Esophagus muscularis mucosa (tissue), 4 donors: ENCODE data around the gene PTCD1. TPM values are rescaled to one million over a fixed set of nuclear protein-coding genes. Genes with fewer than 3 reads are reported as not detected.

Source experiments
- DNase-seq: peaks from one replicate; pipeline ENCODE4 v3.0.0-alpha.2; 2017; ENCODE audit errors: extremely low spot score
- H3K27ac ChIP-seq, 4 donors: fragments of 200-600 bp; sonication (generic); replicated peaks in 1 of 4; 1 replicate in 3 of 4; 2 replicates in 1 of 4; pipeline ENCODE4 v1.5.1; 2016 to 2019; ENCODE audit warnings: mild to moderate bottlenecking in 1 of 4
- H3K27me3 ChIP-seq, 4 donors: fragments of 200-600 bp; sonication (generic); one replicate each; pipeline versions ENCODE4 v1.5.1 to v1.6.0; 2016 to 2019
- H3K36me3 ChIP-seq, 4 donors: fragments of 200-600 bp; sonication (generic); one replicate each; pipeline ENCODE4 v1.5.1; 2016 to 2019
- H3K4me1 ChIP-seq, 4 donors: fragments of 200-600 bp; sonication (generic); one replicate each; pipeline ENCODE4 v1.5.1; 2016 to 2019
- H3K4me3 ChIP-seq, 4 donors: fragments of 200-600 bp; sonication (generic); 1 replicate in 2 of 4; 2 replicates in 2 of 4; pipeline ENCODE4 v1.5.1; 2016 to 2019; ENCODE audit warnings: mild to moderate bottlenecking in 4 of 4, moderate library complexity in 1 of 4
- H3K9me3 ChIP-seq, 4 donors: fragments of 200-600 bp; sonication (generic); 1 replicate in 3 of 4; 2 replicates in 1 of 4; pipeline ENCODE4 v1.5.1; 2016 to 2019
- EP300 ChIP-seq: sonication (generic); formaldehyde crosslinking; IDR thresholded peaks from one replicate; pipeline ENCODE4 v1.6.1; 2017; ENCODE audit warnings: antibody characterized with exemption
- POLR2A ChIP-seq: fragments of 450-650 bp; IDR thresholded peaks from one replicate; pipeline ENCODE4 v1.6.1; 2017; ENCODE audit warnings: antibody characterized with exemption, moderate library complexity, mild to moderate bottlenecking, low read depth
- POLR2AphosphoS5 ChIP-seq, 2 donors: sonication (generic); formaldehyde crosslinking; IDR thresholded peaks; one replicate each; pipeline ENCODE4 v1.6.1; 2017; ENCODE audit warnings: antibody characterized with exemption in 2 of 2
- WGBS: methylation state at CpG from one replicate; pipeline ENCODE4 v1.1.5; 2018; 5-methylcytosine and 5-hydroxymethylcytosine counted together
- intact Hi-C: fragments of 100-400 bp; cut with DNase I; formaldehyde crosslinking; loops from one replicate; pipeline ENCODE4 v1.15.1; 2023
- total RNA-seq, 4 donors: library from RNA; depleted of rRNA; stranded (reverse); fragments of >200 nt; gene quantifications; one replicate each; pipeline versions ENCODE4 v1.1.0 to v1.2.1, GENCODE V29; 2016
- TF ChIP-seq, protein P1 (sequence below), 3 experiments: fragments of 200-600 bp in 2 of 3; fragments of 450-650 bp in 1 of 3; sonication (generic) in 2 of 3; IDR thresholded peaks; one replicate each; pipeline ENCODE4 v1.5.1; 2017 to 2019; ENCODE audit warnings: antibody characterized with exemption in 3 of 3, mild to moderate bottlenecking in 2 of 3, moderate library complexity in 1 of 3

PTCD1 gene
- total RNA-seq, 4 donors from 2014 or later, result 5.3 to 10.2 (median 7.6) TPM

DNA sequence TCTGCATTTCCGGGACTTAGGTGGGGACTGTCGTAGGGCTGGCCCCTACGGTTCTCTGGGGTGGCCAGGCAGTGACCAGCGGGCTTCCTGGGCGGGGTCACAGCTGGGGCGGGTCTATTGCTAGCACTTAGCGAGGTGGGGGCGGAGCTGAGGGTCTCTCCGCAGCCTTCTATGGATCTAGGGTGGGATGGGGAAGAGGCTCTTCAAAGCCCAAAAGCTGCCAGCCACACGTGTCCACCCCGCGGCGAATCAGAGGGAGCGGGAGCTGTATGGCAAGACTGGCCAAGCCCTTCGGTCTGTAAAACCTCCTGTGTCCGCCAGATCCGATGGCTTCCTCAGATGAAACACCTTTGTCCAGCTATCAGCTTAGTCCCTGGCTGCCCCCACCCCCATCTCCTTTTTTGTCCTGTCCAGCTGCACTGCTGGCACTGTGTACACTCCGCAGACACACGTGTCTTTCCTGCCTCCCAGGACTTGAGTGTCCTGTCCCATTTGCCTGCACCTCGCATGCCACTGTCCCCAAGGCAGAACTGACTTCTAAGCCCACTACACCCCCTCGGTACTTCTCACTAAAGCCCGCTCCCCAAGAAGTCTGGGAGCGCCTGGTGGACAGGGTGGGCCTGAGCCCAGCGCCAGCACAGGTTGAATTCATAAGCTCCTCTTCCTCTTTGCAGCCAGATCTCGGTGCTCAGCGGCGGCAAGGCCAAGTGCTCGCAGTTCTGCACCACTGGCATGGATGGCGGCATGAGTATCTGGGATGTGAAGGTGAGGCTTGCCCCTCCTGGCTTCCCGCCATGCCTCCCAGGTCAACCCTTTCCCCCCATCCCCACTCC lies 45.0 kb downstream of the PTCD1 start:
- Histone ChIP-seq H3K36me3 (peaks cover 26 to 87% (median 80%) of the 10 kb centered on the region in 4 donors), H3K27ac (peak overlapping the region; percentile 62 to 85 (median 72)), H3K4me1 (peaks cover 21 to 27% (median 24%) of the 10 kb centered on the region in 4 donors), H3K9me3 (no peaks in the 10 kb centered on the region), H3K4me3 (peak overlapping the region; percentile 53 to 77 (median 58)), H3K27me3 (no peaks in the 10 kb centered on the region)
- no peak for DNase-seq
- intact Hi-C loops, result no loop called here
- 37% methylated on average over 23 of the region's 30 CpGs for whole genome bisulfite sequencing
- TF ChIP-seq POLR2A, result no peak
- TF ChIP-seq POLR2AphosphoS5 (IDR thresholded peaks at IDR 0.05), result no peak
- TF ChIP-seq, protein P1, sequence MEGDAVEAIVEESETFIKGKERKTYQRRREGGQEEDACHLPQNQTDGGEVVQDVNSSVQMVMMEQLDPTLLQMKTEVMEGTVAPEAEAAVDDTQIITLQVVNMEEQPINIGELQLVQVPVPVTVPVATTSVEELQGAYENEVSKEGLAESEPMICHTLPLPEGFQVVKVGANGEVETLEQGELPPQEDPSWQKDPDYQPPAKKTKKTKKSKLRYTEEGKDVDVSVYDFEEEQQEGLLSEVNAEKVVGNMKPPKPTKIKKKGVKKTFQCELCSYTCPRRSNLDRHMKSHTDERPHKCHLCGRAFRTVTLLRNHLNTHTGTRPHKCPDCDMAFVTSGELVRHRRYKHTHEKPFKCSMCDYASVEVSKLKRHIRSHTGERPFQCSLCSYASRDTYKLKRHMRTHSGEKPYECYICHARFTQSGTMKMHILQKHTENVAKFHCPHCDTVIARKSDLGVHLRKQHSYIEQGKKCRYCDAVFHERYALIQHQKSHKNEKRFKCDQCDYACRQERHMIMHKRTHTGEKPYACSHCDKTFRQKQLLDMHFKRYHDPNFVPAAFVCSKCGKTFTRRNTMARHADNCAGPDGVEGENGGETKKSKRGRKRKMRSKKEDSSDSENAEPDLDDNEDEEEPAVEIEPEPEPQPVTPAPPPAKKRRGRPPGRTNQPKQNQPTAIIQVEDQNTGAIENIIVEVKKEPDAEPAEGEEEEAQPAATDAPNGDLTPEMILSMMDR (IDR thresholded peaks at IDR 0.05), result no peak
- no peak for TF ChIP-seq EP300

DNA sequence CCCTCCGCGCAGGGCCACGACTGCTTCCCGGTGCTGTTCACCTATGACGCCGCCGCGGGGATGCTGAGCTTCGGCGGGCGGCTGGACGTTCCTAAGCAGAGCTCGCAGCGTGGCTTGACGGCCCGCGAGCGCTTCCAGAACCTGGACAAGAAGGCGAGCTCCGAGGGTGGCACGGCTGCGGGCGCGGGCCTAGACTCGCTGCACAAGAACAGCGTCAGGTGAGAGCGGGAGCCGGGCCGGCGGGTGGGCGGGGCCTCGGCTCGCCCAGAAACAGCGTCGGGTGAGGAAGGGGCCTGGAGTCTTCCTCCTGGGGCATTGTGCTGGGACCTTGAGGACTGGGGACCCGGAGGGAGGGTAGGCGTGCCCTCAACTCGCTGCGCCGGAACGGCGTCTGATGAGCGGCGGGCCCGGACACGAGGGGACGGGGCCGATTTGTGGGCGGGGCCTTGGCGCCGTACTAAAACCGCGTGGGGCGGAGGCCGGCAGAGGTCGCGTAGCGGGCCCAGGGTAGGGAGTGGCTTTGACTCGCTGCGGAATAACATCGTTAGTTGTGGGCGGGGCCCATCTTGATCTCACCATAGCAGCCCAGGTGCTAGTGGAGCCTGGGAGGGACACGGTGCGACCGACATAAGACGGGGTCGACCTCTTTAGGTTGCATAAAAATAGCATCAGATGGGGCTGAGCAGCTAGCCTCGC lies 45.8 kb downstream of the PTCD1 start:
- H3K9me3 ChIP-seq, result no peaks in the 10 kb centered on the region
- peaks cover 21 to 27% (median 24%) of the 10 kb centered on the region in 4 donors for H3K4me1 ChIP-seq
- 20% methylated on average over 27 of the region's 68 CpGs for WGBS
- DNase-seq, result peak; percentile 95
- intact Hi-C loops, result no loop called here
- H3K4me3 ChIP-seq, result peak overlapping the region; percentile 53 to 77 (median 58)
- H3K36me3 ChIP-seq, result peaks cover 28 to 87% (median 80%) of the 10 kb centered on the region in 4 donors
- TF ChIP-seq, protein P1 (IDR thresholded peaks at IDR 0.05), result no peak
- TF ChIP-seq EP300 (no peak), POLR2AphosphoS5 (IDR thresholded peaks at IDR 0.05) (peak; percentile 61 to 81), POLR2A (peak; percentile 18)
- peak overlapping the region; percentile 62 to 85 (median 72) for H3K27ac ChIP-seq
- H3K27me3 ChIP-seq, result no peaks in the 10 kb centered on the region

DNA sequence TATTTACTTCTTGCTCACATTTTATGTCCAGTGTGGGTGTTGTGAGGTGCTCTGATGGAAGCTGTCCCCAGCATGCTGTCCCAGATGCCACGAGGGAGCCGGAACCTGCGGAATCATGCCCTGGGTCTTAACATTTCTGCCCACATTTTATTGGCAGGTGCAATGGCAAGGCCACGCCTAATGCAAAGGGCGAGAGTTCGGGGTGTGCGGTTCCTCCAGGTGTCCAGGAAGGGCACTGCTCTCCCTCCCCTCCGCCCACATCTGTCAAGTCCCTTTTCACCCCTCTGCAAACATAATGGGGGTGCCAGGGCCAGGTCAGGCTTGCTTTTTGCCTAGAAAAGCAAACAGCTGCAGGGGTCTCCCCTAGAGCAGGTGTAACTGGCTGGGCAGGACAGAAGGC lies 46.6 kb downstream of the PTCD1 start:
- H3K9me3 ChIP-seq, result no peaks in the 10 kb centered on the region
- peaks cover 22 to 87% (median 80%) of the 10 kb centered on the region in 4 donors for H3K36me3 ChIP-seq
- peak overlapping the region; percentile 53 to 77 (median 58) for H3K4me3 ChIP-seq
- peaks cover 21 to 27% (median 24%) of the 10 kb centered on the region in 4 donors for H3K4me1 ChIP-seq
- H3K27ac ChIP-seq, result peak overlapping the region; percentile 62 to 85 (median 72)
- intact Hi-C loops, result no loop called here
- no peak for DNase-seq
- H3K27me3 ChIP-seq, result no peaks in the 10 kb centered on the region
- 87% methylated on average over 8 of the region's 8 CpGs for WGBS
- no peak for TF ChIP-seq EP300
- TF ChIP-seq POLR2AphosphoS5 (IDR thresholded peaks at IDR 0.05), result no peak
- no peak for TF ChIP-seq POLR2A
- TF ChIP-seq, protein P1 (IDR thresholded peaks at IDR 0.05), result no peak

DNA sequence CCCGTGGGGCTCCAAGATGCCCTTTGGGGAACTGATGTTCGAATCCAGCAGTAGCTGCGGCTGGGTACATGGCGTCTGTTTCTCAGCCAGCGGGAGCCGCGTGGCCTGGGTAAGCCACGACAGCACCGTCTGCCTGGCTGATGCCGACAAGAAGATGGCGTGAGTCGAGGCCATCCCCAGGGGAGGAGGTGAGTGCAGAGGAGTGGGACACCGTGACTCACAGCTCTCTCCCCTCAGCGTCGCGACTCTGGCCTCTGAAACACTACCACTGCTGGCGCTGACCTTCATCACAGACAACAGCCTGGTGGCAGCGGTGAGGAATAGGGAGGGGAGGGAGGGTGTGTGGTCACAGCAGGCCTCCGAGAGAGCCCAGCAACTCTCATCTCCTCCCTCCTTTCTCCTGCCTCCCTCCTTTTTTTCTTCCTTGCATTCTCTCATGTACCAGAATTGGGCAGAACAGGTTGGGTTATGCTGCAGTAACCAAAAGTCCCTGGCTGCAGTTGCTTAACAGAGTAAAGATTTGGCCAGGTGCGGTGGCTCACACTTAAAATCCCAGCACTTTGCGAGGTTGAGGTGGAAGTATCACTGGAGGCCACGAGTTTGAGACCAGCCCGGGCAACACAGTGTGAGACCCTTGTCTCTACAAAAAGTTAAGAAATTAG lies 47.5 kb downstream of the PTCD1 start:
- DNase-seq, result no peak
- WGBS, result 93% methylated on average over 19 of the region's 23 CpGs
- TF ChIP-seq EP300 (no peak), POLR2AphosphoS5 (IDR thresholded peaks at IDR 0.05) (no peak), POLR2A (no peak)
- TF ChIP-seq, protein P1 (IDR thresholded peaks at IDR 0.05), result no peak
- Histone ChIP-seq H3K4me1 (peaks cover 21 to 27% (median 24%) of the 10 kb centered on the region in 4 donors), H3K4me3 (no peak overlapping the region), H3K27ac (no peak overlapping the region), H3K27me3 (no peaks in the 10 kb centered on the region), H3K36me3 (peaks cover 23 to 87% (median 80%) of the 10 kb centered on the region in 4 donors), H3K9me3 (no peaks in the 10 kb centered on the region)
- intact Hi-C loops, result no loop called here
